Natural killer cell (primary cell): ENCODE results near the gene NOL11. TPM values are rescaled to one million over a fixed set of nuclear protein-coding genes. Genes with fewer than 3 reads are reported as not detected.

ENCODE experiments used
- ATAC-seq, 3 donors: fragments of 150-1000 bp in 2 of 3; fragments of 200-7000 bp in 1 of 3; cut with Tn5 transposase; 1 replicate in 1 of 3; 2 replicates in 2 of 3; pipeline ENCODE4 v1.10.0; 2021; ENCODE audit warnings: mild to moderate bottlenecking in 2 of 3, moderate library complexity in 2 of 3
- DNase-seq, 2 donors: peaks; one replicate each; pipeline versions ENCODE4 v3.0.0 to v3.0.0-alpha.2; 2013 to 2021; ENCODE audit warnings: mixed read lengths in 1 of 2
- H3K27ac ChIP-seq: one replicate; pipeline ENCODE4 v1.5.1; 2013; ENCODE audit warnings: mild to moderate bottlenecking, low read length
- H3K27me3 ChIP-seq: one replicate; pipeline ENCODE4 v1.6.1; 2013; ENCODE audit warnings: low read length; ENCODE audit not compliant: control insufficient read depth, insufficient read depth
- H3K36me3 ChIP-seq: one replicate; pipeline ENCODE4 v1.6.1; 2013; ENCODE audit warnings: low read length; ENCODE audit not compliant: control insufficient read depth, insufficient read depth
- H3K4me1 ChIP-seq: one replicate; pipeline ENCODE4 v1.6.1; 2013; ENCODE audit warnings: low read length; ENCODE audit not compliant: control insufficient read depth, insufficient read depth
- H3K4me3 ChIP-seq: one replicate; pipeline ENCODE4 v1.5.1; 2013; ENCODE audit warnings: low read length
- H3K9me3 ChIP-seq: one replicate; pipeline ENCODE4 v1.6.1; 2013; ENCODE audit warnings: low read length; ENCODE audit not compliant: control insufficient read depth, insufficient read depth
- H3K27ac Mint-ChIP-seq, 2 donors: one replicate each; pipeline ENCODE4 v1.8.0; 2022; ENCODE audit warnings: mild to moderate bottlenecking in 2 of 2, mixed read lengths in 2 of 2, moderate library complexity in 1 of 2
- H3K27me3 Mint-ChIP-seq, 2 donors: one replicate each; pipeline ENCODE4 v1.8.0; 2022; ENCODE audit warnings: low read depth in 2 of 2, mixed read lengths in 2 of 2
- H3K36me3 Mint-ChIP-seq: one replicate; pipeline ENCODE4 v1.8.0; 2022; ENCODE audit warnings: mixed read lengths
- H3K4me1 Mint-ChIP-seq, 2 donors: one replicate each; pipeline ENCODE4 v1.8.0; 2022; ENCODE audit warnings: mixed read lengths in 2 of 2
- H3K4me3 Mint-ChIP-seq: one replicate; pipeline ENCODE4 v1.8.0; 2022; ENCODE audit warnings: mild to moderate bottlenecking, moderate library complexity, mixed read lengths
- H3K9me3 Mint-ChIP-seq, 2 donors: one replicate each; pipeline ENCODE4 v1.8.0; 2022; ENCODE audit warnings: mixed read lengths in 2 of 2
- WGBS: methylation state at CpG from one replicate; pipeline ENCODE4 v1.1.7; 2013; ENCODE audit warnings: missing lambda C conversion rate; ENCODE audit not compliant: insufficient coverage; 5-methylcytosine and 5-hydroxymethylcytosine counted together
- intact Hi-C: fragments of 100-400 bp; cut with micrococcal nuclease; formaldehyde crosslinking; loops from one replicate; pipeline ENCODE4 v1.14.2; 2022
- total RNA-seq, 4 donors: library from RNA; stranded (reverse); fragments of 120-200 nt in 1 of 4; gene quantifications; one replicate each; pipeline versions ENCODE4 v1.2.3 to v1.2.4, GENCODE V29; 2013 to 2022
- TF ChIP-seq, protein P1 (sequence below): fragments of 200-600 bp; IDR thresholded peaks from one replicate; pipeline ENCODE4 v1.8.0; 2022; ENCODE audit warnings: antibody characterized with exemption

NOL11 gene
- total RNA-seq, 3 donors from 2014 or later (not counting 1 experiment from before 2014, with no cell fraction given) = 43.3 to 55.2 (median 49.1) TPM

DNA sequence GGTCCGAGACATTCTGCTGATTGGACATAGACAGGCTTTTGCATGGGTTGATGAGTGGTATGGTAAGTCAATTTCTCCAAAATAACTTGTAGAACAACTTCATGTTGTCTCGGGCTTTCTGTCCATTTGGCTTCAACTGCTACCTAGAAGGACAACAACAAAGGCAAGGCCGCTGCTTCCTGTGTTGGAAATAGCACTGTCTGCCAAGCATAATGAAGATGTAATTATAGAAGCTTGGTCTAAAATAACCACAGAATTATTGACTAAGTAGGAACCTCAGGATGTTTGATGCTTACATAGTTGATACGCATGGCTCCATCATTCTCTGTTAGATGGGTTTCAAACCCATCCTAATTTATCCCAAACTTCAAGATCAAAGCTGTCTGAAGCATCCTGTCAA lies 42.3 kb upstream of the NOL11 start:
- DNase-seq (no peak), ATAC-seq (no peak)
- 98% methylated on average over 4 of the region's 4 CpGs for WGBS
- no peak overlapping the region for H3K4me3 Mint-ChIP-seq
- H3K36me3 Mint-ChIP-seq = no peaks in the 10 kb centered on the region
- no peaks in the 10 kb centered on the region for H3K9me3 ChIP-seq
- no peaks in the 10 kb centered on the region for H3K4me1 ChIP-seq
- peaks cover 48% of the 10 kb centered on the region for H3K36me3 ChIP-seq
- H3K4me3 ChIP-seq = no peak overlapping the region
- H3K27ac ChIP-seq = no peak overlapping the region
- TF ChIP-seq, protein P1, sequence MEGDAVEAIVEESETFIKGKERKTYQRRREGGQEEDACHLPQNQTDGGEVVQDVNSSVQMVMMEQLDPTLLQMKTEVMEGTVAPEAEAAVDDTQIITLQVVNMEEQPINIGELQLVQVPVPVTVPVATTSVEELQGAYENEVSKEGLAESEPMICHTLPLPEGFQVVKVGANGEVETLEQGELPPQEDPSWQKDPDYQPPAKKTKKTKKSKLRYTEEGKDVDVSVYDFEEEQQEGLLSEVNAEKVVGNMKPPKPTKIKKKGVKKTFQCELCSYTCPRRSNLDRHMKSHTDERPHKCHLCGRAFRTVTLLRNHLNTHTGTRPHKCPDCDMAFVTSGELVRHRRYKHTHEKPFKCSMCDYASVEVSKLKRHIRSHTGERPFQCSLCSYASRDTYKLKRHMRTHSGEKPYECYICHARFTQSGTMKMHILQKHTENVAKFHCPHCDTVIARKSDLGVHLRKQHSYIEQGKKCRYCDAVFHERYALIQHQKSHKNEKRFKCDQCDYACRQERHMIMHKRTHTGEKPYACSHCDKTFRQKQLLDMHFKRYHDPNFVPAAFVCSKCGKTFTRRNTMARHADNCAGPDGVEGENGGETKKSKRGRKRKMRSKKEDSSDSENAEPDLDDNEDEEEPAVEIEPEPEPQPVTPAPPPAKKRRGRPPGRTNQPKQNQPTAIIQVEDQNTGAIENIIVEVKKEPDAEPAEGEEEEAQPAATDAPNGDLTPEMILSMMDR = no peak
- H3K27me3 Mint-ChIP-seq = no peaks in the 10 kb centered on the region
- no peaks in the 10 kb centered on the region for H3K27me3 ChIP-seq
- intact Hi-C loops = no loop called here
- H3K27ac Mint-ChIP-seq = peak overlapping the region in 1 of 2 donors; percentile 21
- peaks cover 4 to 11% of the 10 kb centered on the region in 2 donors for H3K4me1 Mint-ChIP-seq
- H3K9me3 Mint-ChIP-seq = no peaks in the 10 kb centered on the region

DNA sequence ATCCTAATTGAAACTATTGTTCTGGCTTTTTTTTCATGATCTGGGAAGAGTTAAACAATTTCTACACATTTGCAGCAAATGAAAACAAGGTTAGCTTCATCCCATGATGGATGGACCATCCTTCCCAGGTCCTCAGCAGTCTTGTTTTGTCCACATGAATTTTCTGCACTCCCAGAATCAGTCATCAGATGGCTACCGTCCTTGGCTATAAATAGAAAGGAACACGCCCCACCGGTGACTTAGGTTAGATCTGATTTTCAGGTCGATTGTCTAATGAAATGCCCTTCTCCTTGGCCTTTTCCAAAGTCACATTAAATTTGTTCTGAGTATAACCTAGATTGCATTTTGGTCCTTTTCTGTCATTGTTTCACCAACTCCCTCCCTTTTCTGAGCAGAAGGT lies 41.4 kb upstream of the NOL11 start:
- 83% methylated on average over 4 of the region's 4 CpGs for WGBS
- no peaks in the 10 kb centered on the region for H3K9me3 Mint-ChIP-seq
- Histone ChIP-seq H3K27me3 (no peaks in the 10 kb centered on the region), H3K4me3 (no peak overlapping the region), H3K36me3 (peaks cover 44% of the 10 kb centered on the region), H3K4me1 (no peaks in the 10 kb centered on the region), H3K9me3 (no peaks in the 10 kb centered on the region), H3K27ac (no peak overlapping the region)
- intact Hi-C loops = no loop called here
- no peak for ATAC-seq
- H3K36me3 Mint-ChIP-seq = no peaks in the 10 kb centered on the region
- TF ChIP-seq, protein P1 = no peak
- no peaks in the 10 kb centered on the region for H3K27me3 Mint-ChIP-seq
- H3K4me1 Mint-ChIP-seq = peaks cover 4 to 16% of the 10 kb centered on the region in 2 donors
- H3K4me3 Mint-ChIP-seq = no peak overlapping the region
- no peak for DNase-seq
- peak overlapping the region in 1 of 2 donors; percentile 21 for H3K27ac Mint-ChIP-seq

GRCh38 chr17:67678414-67678813 lies 39.3 kb upstream of the NOL11 start:
- Mint-ChIP-seq H3K27me3 (no peaks in the 10 kb centered on the region), H3K27ac (no peak overlapping the region), H3K4me1 (peaks cover 4 to 16% of the 10 kb centered on the region in 2 donors), H3K4me3 (no peak overlapping the region), H3K36me3 (no peaks in the 10 kb centered on the region), H3K9me3 (no peaks in the 10 kb centered on the region)
- H3K9me3 ChIP-seq = no peaks in the 10 kb centered on the region
- ATAC-seq = no peak
- no peak for DNase-seq
- H3K36me3 ChIP-seq = peaks cover 31% of the 10 kb centered on the region
- TF ChIP-seq, protein P1 = no peak
- H3K4me1 ChIP-seq = no peaks in the 10 kb centered on the region
- WGBS = 93% methylated on average over 2 of the region's 2 CpGs
- H3K4me3 ChIP-seq = no peak overlapping the region
- intact Hi-C loops = no loop called here
- no peak overlapping the region for H3K27ac ChIP-seq
- H3K27me3 ChIP-seq = no peaks in the 10 kb centered on the region

GRCh38 chr17:67679225-67679624 lies 38.5 kb upstream of the NOL11 start:
- H3K27me3 ChIP-seq = no peaks in the 10 kb centered on the region
- TF ChIP-seq, protein P1 = no peak
- H3K36me3 ChIP-seq = peaks cover 28% of the 10 kb centered on the region
- Mint-ChIP-seq H3K4me1 (peaks cover 4 to 16% of the 10 kb centered on the region in 2 donors), H3K27me3 (no peaks in the 10 kb centered on the region), H3K36me3 (no peaks in the 10 kb centered on the region), H3K4me3 (no peak overlapping the region), H3K9me3 (no peaks in the 10 kb centered on the region), H3K27ac (peak overlapping the region; percentile 27 to 45)
- H3K4me1 ChIP-seq = no peaks in the 10 kb centered on the region
- DNase-seq = no peak
- H3K9me3 ChIP-seq = no peaks in the 10 kb centered on the region
- intact Hi-C loops = no loop called here
- no peak overlapping the region for H3K4me3 ChIP-seq
- H3K27ac ChIP-seq = no peak overlapping the region
- WGBS = 100% methylated on average over 2 of the region's 2 CpGs
- ATAC-seq = no peak
